Parathyroid adenoma (tissue), 2 donors: Measurements from ENCODE around the gene RAF1.
"Not testable (repeated sequence)": the region's sequence is repeated elsewhere in the genome, so short reads cannot be mapped to it uniquely, and the experiment has no call there.

Experiments
- H2AFZ ChIP-seq: fragments of 300-600 bp; sonication (generic); one replicate; pipeline ENCODE4 v1.7.0; 2017; ENCODE audit warnings: antibody characterized with exemption, mild to moderate bottlenecking
- H3K27ac ChIP-seq: fragments of 300-600 bp; sonication (generic); one replicate; pipeline ENCODE4 v1.7.0; 2017
- H3K27me3 ChIP-seq: fragments of 300-600 bp; sonication (generic); one replicate; pipeline ENCODE4 v1.7.0; 2017; ENCODE audit warnings: low read length; ENCODE audit not compliant: control insufficient read depth, insufficient read depth
- H3K36me3 ChIP-seq: fragments of 300-600 bp; sonication (generic); one replicate; pipeline ENCODE4 v1.7.0; 2017; ENCODE audit warnings: low read length; ENCODE audit not compliant: control insufficient read depth, insufficient read depth
- H3K4me1 ChIP-seq: fragments of 300-600 bp; sonication (generic); one replicate; pipeline ENCODE4 v1.7.0; 2017; ENCODE audit warnings: control low read depth
- H3K4me2 ChIP-seq: fragments of 300-600 bp; sonication (generic); one replicate; pipeline ENCODE4 v1.7.0; 2017; ENCODE audit warnings: low read length
- H3K4me3 ChIP-seq: fragments of 300-600 bp; sonication (generic); one replicate; pipeline ENCODE4 v1.7.0; 2017; ENCODE audit warnings: low read depth, low read length
- H3K79me2 ChIP-seq: fragments of 300-600 bp; sonication (generic); one replicate; pipeline ENCODE4 v1.7.0; 2017; ENCODE audit warnings: control low read depth
- H3K9ac ChIP-seq: fragments of 300-600 bp; sonication (generic); one replicate; pipeline ENCODE4 v1.7.0; 2017; ENCODE audit warnings: mild to moderate bottlenecking
- H3K9me3 ChIP-seq: fragments of 300-600 bp; sonication (generic); one replicate; pipeline ENCODE4 v1.7.0; 2017; ENCODE audit warnings: low read length; ENCODE audit not compliant: control insufficient read depth
- TF ChIP-seq, protein P1 (sequence below): fragments of 300-600 bp; sonication (generic); IDR thresholded peaks from one replicate; pipeline ENCODE4 v1.7.0; 2017; ENCODE audit warnings: antibody characterized with exemption, mild to moderate bottlenecking
- donor health status: primary hyperparathyroidism.

Gene RAF1

GRCh38 chr3:12681089-12681942 lies 17.4 kb upstream of the RAF1 start:
- H3K4me3 ChIP-seq = no peak overlapping the region
- no peak overlapping the region for H3K9ac ChIP-seq
- H2AFZ ChIP-seq = peak overlapping the region; percentile 61
- H3K79me2 ChIP-seq = no peaks in the 10 kb centered on the region
- H3K27ac ChIP-seq = peak overlapping the region; percentile 15
- no peak overlapping the region for H3K4me2 ChIP-seq
- no peaks in the 10 kb centered on the region for H3K27me3 ChIP-seq
- no peaks in the 10 kb centered on the region for H3K9me3 ChIP-seq
- H3K36me3 ChIP-seq = no peaks in the 10 kb centered on the region
- H3K4me1 ChIP-seq = peaks cover 4% of the 10 kb centered on the region
- TF ChIP-seq, protein P1, sequence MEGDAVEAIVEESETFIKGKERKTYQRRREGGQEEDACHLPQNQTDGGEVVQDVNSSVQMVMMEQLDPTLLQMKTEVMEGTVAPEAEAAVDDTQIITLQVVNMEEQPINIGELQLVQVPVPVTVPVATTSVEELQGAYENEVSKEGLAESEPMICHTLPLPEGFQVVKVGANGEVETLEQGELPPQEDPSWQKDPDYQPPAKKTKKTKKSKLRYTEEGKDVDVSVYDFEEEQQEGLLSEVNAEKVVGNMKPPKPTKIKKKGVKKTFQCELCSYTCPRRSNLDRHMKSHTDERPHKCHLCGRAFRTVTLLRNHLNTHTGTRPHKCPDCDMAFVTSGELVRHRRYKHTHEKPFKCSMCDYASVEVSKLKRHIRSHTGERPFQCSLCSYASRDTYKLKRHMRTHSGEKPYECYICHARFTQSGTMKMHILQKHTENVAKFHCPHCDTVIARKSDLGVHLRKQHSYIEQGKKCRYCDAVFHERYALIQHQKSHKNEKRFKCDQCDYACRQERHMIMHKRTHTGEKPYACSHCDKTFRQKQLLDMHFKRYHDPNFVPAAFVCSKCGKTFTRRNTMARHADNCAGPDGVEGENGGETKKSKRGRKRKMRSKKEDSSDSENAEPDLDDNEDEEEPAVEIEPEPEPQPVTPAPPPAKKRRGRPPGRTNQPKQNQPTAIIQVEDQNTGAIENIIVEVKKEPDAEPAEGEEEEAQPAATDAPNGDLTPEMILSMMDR = no peak

GRCh38 chr3:12679468-12679867 lies 15.6 kb upstream of the RAF1 start:
- H3K4me3 ChIP-seq = no peak overlapping the region
- no peaks in the 10 kb centered on the region for H3K9me3 ChIP-seq
- no peak overlapping the region for H3K9ac ChIP-seq
- no peak overlapping the region for H3K4me2 ChIP-seq
- H3K4me1 ChIP-seq = peaks cover 4% of the 10 kb centered on the region
- no peaks in the 10 kb centered on the region for H3K36me3 ChIP-seq
- H3K79me2 ChIP-seq = no peaks in the 10 kb centered on the region
- H3K27ac ChIP-seq = no peak overlapping the region
- no peak overlapping the region for H2AFZ ChIP-seq
- H3K27me3 ChIP-seq = no peaks in the 10 kb centered on the region
- TF ChIP-seq, protein P1 = no peak

DNA sequence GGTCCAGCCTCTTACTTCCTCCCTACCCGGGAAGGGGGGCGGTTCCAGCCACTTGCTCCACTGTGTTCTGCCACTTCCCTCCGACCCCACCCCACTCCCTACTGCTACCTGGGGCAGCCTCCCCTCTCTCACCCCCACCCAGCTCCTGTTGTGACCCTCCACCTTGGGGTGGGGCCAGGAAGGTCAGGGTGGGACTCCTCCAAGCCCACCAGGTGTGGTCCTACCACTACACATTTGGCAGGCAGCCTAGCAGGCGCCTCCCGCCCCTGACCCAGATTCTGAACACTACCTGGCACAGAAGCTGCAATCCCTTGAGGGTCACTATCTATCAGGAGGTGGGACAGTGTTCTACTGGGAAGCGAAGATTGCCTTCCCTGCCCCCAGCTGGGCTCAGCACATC lies 13.7 kb upstream of the RAF1 start:
- no peak overlapping the region for H3K9ac ChIP-seq
- no peaks in the 10 kb centered on the region for H3K27me3 ChIP-seq
- H3K36me3 ChIP-seq = no peaks in the 10 kb centered on the region
- H2AFZ ChIP-seq = no peak overlapping the region
- H3K27ac ChIP-seq = no peak overlapping the region
- no peak overlapping the region for H3K4me2 ChIP-seq
- no peaks in the 10 kb centered on the region for H3K79me2 ChIP-seq
- H3K9me3 ChIP-seq = no peaks in the 10 kb centered on the region
- no peak overlapping the region for H3K4me3 ChIP-seq
- peaks cover 4% of the 10 kb centered on the region for H3K4me1 ChIP-seq
- TF ChIP-seq, protein P1 = no peak

DNA sequence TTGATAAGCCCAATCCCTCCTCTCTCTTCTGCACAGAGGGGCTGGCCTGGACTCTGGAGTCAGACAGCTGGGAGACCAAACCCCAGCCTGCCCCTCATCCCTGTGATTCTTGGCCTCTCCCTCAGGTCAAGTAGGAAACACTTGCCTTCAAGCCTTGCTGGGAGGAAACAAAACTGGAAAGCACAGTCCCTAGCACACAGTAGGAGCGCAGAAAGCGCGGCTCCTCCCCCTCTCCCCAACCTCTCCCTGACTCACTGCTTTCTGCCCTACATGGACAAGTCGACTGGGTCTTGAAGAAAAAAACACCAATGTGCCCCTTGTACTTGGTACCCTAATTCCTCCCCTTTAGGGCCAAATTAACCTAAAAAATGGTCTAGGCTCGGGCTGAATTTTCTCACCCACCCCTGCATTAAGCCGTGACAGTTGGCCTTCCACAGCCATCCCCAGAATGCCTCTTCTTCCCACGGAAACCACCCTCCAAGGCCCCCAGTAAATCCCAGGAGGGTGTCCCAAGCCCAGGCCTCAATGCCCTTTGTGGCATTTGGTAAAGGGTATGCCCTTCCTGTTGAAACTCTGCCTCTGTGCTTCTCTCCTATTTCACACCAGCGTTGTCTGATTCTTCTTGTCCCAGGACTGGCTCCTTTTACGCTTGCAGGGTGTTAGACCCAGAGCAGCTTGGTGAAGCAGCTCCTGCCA lies 11.3 kb upstream of the RAF1 start:
- Histone ChIP-seq H2AFZ (no peak overlapping the region), H3K9ac (no peak overlapping the region), H3K4me1 (no peaks in the 10 kb centered on the region), H3K9me3 (no peaks in the 10 kb centered on the region), H3K4me3 (no peak overlapping the region), H3K27me3 (no peaks in the 10 kb centered on the region), H3K36me3 (no peaks in the 10 kb centered on the region), H3K79me2 (no peaks in the 10 kb centered on the region), H3K27ac (no peak overlapping the region), H3K4me2 (no peak overlapping the region)
- TF ChIP-seq, protein P1 = no peak

DNA sequence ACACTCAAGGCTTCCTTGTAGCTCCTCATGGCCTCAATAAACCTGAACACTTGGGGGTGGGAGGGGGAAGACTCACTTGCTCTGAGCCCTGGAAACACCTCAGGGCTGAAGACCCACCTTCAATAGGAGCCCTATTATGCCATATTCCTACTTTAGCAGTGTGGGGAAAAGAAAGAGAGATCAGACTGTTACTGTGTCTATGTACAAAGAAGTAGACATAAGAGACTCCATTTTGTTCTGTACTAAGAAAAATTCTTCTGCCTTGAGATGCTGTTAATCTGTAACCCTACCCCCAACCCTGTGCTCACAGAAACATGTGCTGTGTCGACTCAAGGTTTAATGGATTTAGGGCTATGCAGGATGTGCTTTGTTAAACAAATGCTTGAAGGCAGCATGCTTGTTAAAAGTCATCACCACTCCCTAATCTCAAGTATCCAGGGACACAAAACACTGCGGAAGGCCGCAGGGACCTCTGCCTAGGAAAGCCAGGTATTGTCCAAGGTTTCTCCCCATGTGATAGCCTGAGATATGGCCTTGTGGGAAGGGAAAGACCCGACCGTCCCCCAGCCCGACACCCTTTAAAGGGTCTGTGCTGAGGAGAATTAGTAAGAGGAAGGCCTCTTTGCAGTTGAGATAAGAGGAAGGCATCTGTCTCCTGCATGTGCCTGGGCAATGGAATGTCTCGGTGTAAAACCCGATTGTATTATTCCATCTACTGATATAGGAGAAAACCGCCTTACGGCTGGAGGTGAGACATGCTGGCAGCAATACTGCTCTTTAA lies 10.2 kb upstream of the RAF1 start:
- H3K27me3 ChIP-seq, H3K4me1 ChIP-seq, H3K9me3 ChIP-seq, H3K4me3 ChIP-seq, H3K27ac ChIP-seq, H3K79me2 ChIP-seq, H3K4me2 ChIP-seq, H3K36me3 ChIP-seq, H3K9ac ChIP-seq, H2AFZ ChIP-seq: not testable (repeated sequence)
